K562 (cell line): ENCODE data around the gene SYT8. TPM values are rescaled to one million over a fixed set of nuclear protein-coding genes. Genes with fewer than 3 reads are reported as not detected.

Source experiments
- ATAC-seq: fragments of 200-7000 bp; cut with Tn5 transposase; 3 replicates; pipeline ENCODE4 v1.9.1; 2020; ENCODE audit warnings: moderate library complexity
- BruUV-seq: library from RNA; stranded (reverse); fragments of 400-500 nt; replicated peaks from 2 replicates; lab custom pipeline; 2021; lab: Mats Ljungman, UMichigan
- CTCF ChIA-PET: fragments of 300-600 bp; formaldehyde crosslinking; extraction: SDS; loops from one replicate; lab custom pipeline; 2021; ENCODE audit warnings: low intra/inter-chr PET ratio; lab: Yijun Ruan, JAX
- POLR2A ChIA-PET: fragments of 300-600, 350-650 bp; sonication (Branson Sonifier 250); formaldehyde crosslinking; extraction: SDS; loops from one replicate; lab custom pipeline; 2021; ENCODE audit warnings: antibody characterized with exemption, inconsistent platforms; lab: Yijun Ruan, JAX
- DNase-seq, 4 experiments: peaks; one replicate each; pipeline versions ENCODE4 v3.0.0 to v3.0.0-alpha.2; 2011 to 2018; ENCODE audit warnings: low spot score in 3 of 4, mixed read lengths in 3 of 4; ENCODE audit errors: extremely low read depth in 1 of 4
- FAIRE-seq: peaks from 2 replicates; lab custom pipeline; 2011; peaks lifted over from hg19 to GRCh38; lab: Jason Lieb, UNC
- H2AFZ ChIP-seq: 2 replicates; pipeline ENCODE4 v1.6.0; 2011; ENCODE audit warnings: low read depth, low read length, control low read depth, inconsistent platforms
- H3K27ac ChIP-seq: fragments of 200-600 bp; 3 replicates; pipeline ENCODE4 v1.8.0; 2011; ENCODE audit warnings: low read depth, mild to moderate bottlenecking, control low read depth, inconsistent platforms, low read length, moderate library complexity, mixed read lengths; ENCODE audit errors: extremely low read depth
- H3K27me3 ChIP-seq, 2 experiments: fragments of 300-600 bp in 1 of 2; 2 replicates in 1 of 2; 3 replicates in 1 of 2; pipeline versions ENCODE4 v1.6.0 to v1.8.0; 2011; ENCODE audit warnings: inconsistent platforms in 2 of 2, low read length in 2 of 2, mild to moderate bottlenecking in 1 of 2, mixed read lengths in 1 of 2, moderate library complexity in 1 of 2; ENCODE audit not compliant: control insufficient read depth in 2 of 2, insufficient read depth in 2 of 2
- H3K36me3 ChIP-seq: fragments of 300-600 bp; 3 replicates; pipeline ENCODE4 v1.8.0; 2011; ENCODE audit warnings: mild to moderate bottlenecking, low read length, inconsistent platforms; ENCODE audit not compliant: control insufficient read depth, insufficient read depth
- H3K4me1 ChIP-seq, 2 experiments: fragments of 200-600 bp in 1 of 2; replicated peaks in 1 of 2; 2 replicates in 1 of 2; 3 replicates in 1 of 2; pipeline versions ENCODE4 v1.5.1 to v1.8.0; 2011; ENCODE audit warnings: inconsistent platforms in 2 of 2, low read length in 2 of 2, mild to moderate bottlenecking in 1 of 2, mixed read lengths in 1 of 2, moderate library complexity in 1 of 2; ENCODE audit not compliant: control insufficient read depth in 2 of 2, insufficient read depth in 2 of 2
- H3K4me2 ChIP-seq: 2 replicates; pipeline ENCODE4 v1.6.1; 2011; ENCODE audit warnings: low read length, control low read depth, inconsistent platforms, mixed read lengths; ENCODE audit not compliant: insufficient read depth
- H3K4me3 ChIP-seq: fragments of 200-600 bp; sonication (generic), shearing (Covaris generic); 2 replicates; pipeline ENCODE4 v1.5.1; 2016; ENCODE audit warnings: control low read depth, inconsistent platforms
- H3K79me2 ChIP-seq: fragments of 200-600 bp; 3 replicates; pipeline ENCODE4 v1.8.0; 2011; ENCODE audit warnings: low read length, inconsistent platforms; ENCODE audit not compliant: control insufficient read depth, insufficient read depth
- H3K9ac ChIP-seq, 2 experiments: 2 replicates each; pipeline versions ENCODE4 v1.6.0 to v1.6.1; 2011; ENCODE audit warnings: low read depth in 2 of 2, low read length in 2 of 2, control low read depth in 1 of 2, inconsistent platforms in 1 of 2, mild to moderate bottlenecking in 1 of 2, mixed read lengths in 1 of 2; ENCODE audit not compliant: insufficient read depth in 1 of 2
- H3K9me1 ChIP-seq: one replicate; pipeline ENCODE4 v1.6.0; 2011; ENCODE audit warnings: inconsistent platforms, mild to moderate bottlenecking, low read length, moderate library complexity; ENCODE audit not compliant: control insufficient read depth, insufficient read depth
- H3K9me3 ChIP-seq: replicated peaks from 2 replicates; pipeline ENCODE4 v1.5.1; 2011; ENCODE audit warnings: low read depth, low read length, inconsistent platforms; ENCODE audit not compliant: control insufficient read depth, insufficient read depth
- H4K20me1 ChIP-seq: replicated peaks from 2 replicates; pipeline ENCODE4 v1.6.1; 2011; ENCODE audit warnings: low read length, inconsistent platforms, mixed read lengths; ENCODE audit not compliant: control insufficient read depth, insufficient read depth
- ARID2 ChIP-seq: fragments of 450-650 bp; IDR thresholded peaks from 2 replicates; pipeline ENCODE4 v1.6.1; 2017; ENCODE audit warnings: antibody characterized with exemption, mild to moderate bottlenecking
- PTBP1 ChIP-seq: fragments of 200-400 bp; formaldehyde crosslinking; IDR thresholded peaks from 2 replicates; pipeline ENCODE4 v1.6.1; 2017; ENCODE audit warnings: low read depth, low read length
- SRSF3 ChIP-seq: fragments of 200-400 bp; formaldehyde crosslinking; IDR thresholded peaks from 2 replicates; pipeline ENCODE4 v1.6.1; 2016; ENCODE audit warnings: mild to moderate bottlenecking, low read length, moderate library complexity; ENCODE audit not compliant: insufficient read depth
- ZNF408 ChIP-seq: fragments of 250-450 bp; sonication (Bioruptor Pico); IDR thresholded peaks from 2 replicates; pipeline ENCODE4 v1.4.0; 2020; ENCODE audit warnings: low read depth, mild to moderate bottlenecking, moderate library complexity
- WGBS: fragments of 100-300 bp; shearing (Covaris generic); methylation state at CpG from one replicate; pipeline ENCODE4 v1.1.6; 2016; ENCODE audit warnings: low coverage, mixed read lengths; ENCODE audit not compliant: insufficient coverage; ENCODE audit errors: missing lambda C conversion rate; 5-methylcytosine and 5-hydroxymethylcytosine counted together
- in situ Hi-C: fragments of 300-500 bp; cut with MboI; formaldehyde crosslinking; loops from 4 replicates; pipeline ENCODE4 v1.15.0; 2018; ENCODE audit warnings: inconsistent platforms, mixed read lengths
- intact Hi-C: fragments of 100-400 bp; cut with micrococcal nuclease; formaldehyde crosslinking; loops from 2 replicates; pipeline ENCODE4 v1.14.2; 2022
- polyA plus RNA-seq, 8 experiments: library from polyadenylated mRNA; depleted of rRNA in 4 of 8; stranded (reverse) in 5 of 8; unstranded in 3 of 8; fragments of >200 nt; fragmentation: Nextera tagmentation in 2 of 8; fragmentation: Illumina TruSeq in 1 of 8; extraction: Ambion mirVana in 2 of 8; extraction: Trizol in 1 of 8; gene quantifications; 2 replicates each; pipeline versions ENCODE4 v1.2.1 to v1.2.3, GENCODE V29; 2011 to 2014; ENCODE audit warnings: inconsistent platforms in 1 of 8, missing spikeins in 1 of 8
- total RNA-seq, 7 experiments: library from RNA; depleted of rRNA in 6 of 7; stranded (reverse); fragments of >200 nt in 6 of 7; fragmentation: Illumina TruSeq in 2 of 7; extraction: Trizol in 2 of 7; gene quantifications; 2 replicates each; pipeline versions ENCODE4 v1.2.1 to v1.2.3, GENCODE V29; 2011 to 2021; ENCODE audit warnings: low replicate concordance in 1 of 7

Gene SYT8
- total and polyA plus RNA-seq, 9 of the 15 experiments (the other 6 are each of a cell fraction or from before 2014, with no cell fraction given): not detected

- TF ChIP-seq PTBP1 (no peak), SRSF3 (no peak), ZNF408 (CRISPR knock-in tag) (no peak)
These were observed 6.1 kb downstream of the SYT8 start (continued) for GRCh38 chr11:1840780-1841480.

GRCh38 chr11:1841511-1842148 is 6.8 kb downstream of the SYT8 start:
- H3K4me3 ChIP-seq: no peak overlapping the region
- H3K27me3 ChIP-seq: peaks cover under 1 to 51% of the 10 kb centered on the region in 2 experiments; a peak in 3 of 5 replicates
- ChIA-PET POLR2A (interaction anchor here (2.0 kb wide), 1 partner anchor 9 kb away, joined by 6 read pairs; no protein-coding TSS in a partner anchor), CTCF (no interaction called here)
- no peaks in the 10 kb centered on the region for H3K79me2 ChIP-seq
- H3K27ac ChIP-seq: no peak overlapping the region
- 11% methylated on average over 16 of the region's 19 CpGs for WGBS
- H3K9ac ChIP-seq: no peak overlapping the region
- no peak for DNase-seq
- no peaks in the 10 kb centered on the region for H3K9me1 ChIP-seq
- peaks cover 9 to 80% of the 10 kb centered on the region in 2 experiments; a peak in 4 of 5 replicates for H3K4me1 ChIP-seq
- H4K20me1 ChIP-seq: peaks cover 5% of the 10 kb centered on the region
- no peaks in the 10 kb centered on the region for H3K9me3 ChIP-seq
- no TSS peak for BruUV-seq
- no peak for TF ChIP-seq ARID2
- H3K4me2 ChIP-seq: no peak overlapping the region
- in situ Hi-C loops (no loop called here), intact Hi-C loops (no loop called here)
- no peaks in the 10 kb centered on the region for H3K36me3 ChIP-seq
- H2AFZ ChIP-seq: no peak overlapping the region
- no peak for ATAC-seq
- FAIRE-seq: no peak
